Mesothelial cell of epicardium (in vitro differentiated cells): ENCODE data around the gene ZFAND2B. TPM values are rescaled to one million over a fixed set of nuclear protein-coding genes. Genes with fewer than 3 reads are reported as not detected.

Experiments
- DNase-seq, 2 experiments: peaks; one replicate each; pipeline ENCODE4 v3.0.0; 2021; ENCODE audit warnings: low spot score in 2 of 2; ENCODE audit not compliant: unreplicated experiment in 2 of 2
- H3K27ac Mint-ChIP-seq: 2 replicates; pipeline ENCODE4 v1.8.0; 2021; ENCODE audit warnings: mixed read lengths
- H3K27me3 Mint-ChIP-seq: 2 replicates; pipeline ENCODE4 v1.8.0; 2021; ENCODE audit warnings: low read depth, mixed read lengths
- H3K36me3 Mint-ChIP-seq: 2 replicates; pipeline ENCODE4 v1.8.0; 2021; ENCODE audit warnings: mixed read lengths
- H3K4me1 Mint-ChIP-seq: 2 replicates; pipeline ENCODE4 v1.8.0; 2021; ENCODE audit warnings: mixed read lengths
- H3K4me3 Mint-ChIP-seq: 2 replicates; pipeline ENCODE4 v1.8.0; 2021; ENCODE audit warnings: mild to moderate bottlenecking, moderate library complexity, mixed read lengths
- H3K9me3 Mint-ChIP-seq: 2 replicates; pipeline ENCODE4 v1.8.0; 2021; ENCODE audit warnings: mixed read lengths
- CTCF ChIP-seq: fragments of 200-600 bp; sonication (generic); IDR thresholded peaks from one replicate; pipeline ENCODE4 v1.5.0; 2021; ENCODE audit warnings: antibody characterized with exemption; ENCODE audit not compliant: unreplicated experiment
- total RNA-seq: library from RNA; stranded (reverse); gene quantifications from 3 replicates; pipeline ENCODE4 v1.2.1, GENCODE V29; 2021

The ZFAND2B gene
- total RNA-seq, 1 donor from 2014 or later = 29.2 TPM

- no peak overlapping the region for H3K27ac Mint-ChIP-seq
- TF ChIP-seq CTCF = no peak
- no peaks in the 10 kb centered on the region for H3K27me3 Mint-ChIP-seq
- peaks cover 21% of the 10 kb centered on the region for H3K36me3 Mint-ChIP-seq
- no peak for DNase-seq
- H3K9me3 Mint-ChIP-seq = no peaks in the 10 kb centered on the region
- no peak overlapping the region for H3K4me3 Mint-ChIP-seq
- peaks cover 13% of the 10 kb centered on the region for H3K4me1 Mint-ChIP-seq
Measured at GRCh38 chr2:219181531-219181930, 25.1 kb upstream of the ZFAND2B start.

- Mint-ChIP-seq H3K36me3 (peaks cover 21% of the 10 kb centered on the region), H3K4me3 (no peak overlapping the region), H3K9me3 (no peaks in the 10 kb centered on the region), H3K27me3 (no peaks in the 10 kb centered on the region), H3K4me1 (peaks cover 8% of the 10 kb centered on the region), H3K27ac (no peak overlapping the region)
- no peak for TF ChIP-seq CTCF
- DNase-seq = no peak
Measured at GRCh38 chr2:219182331-219183150, 24.0 kb upstream of the ZFAND2B start.

- Mint-ChIP-seq H3K36me3 (peaks cover 21% of the 10 kb centered on the region), H3K4me3 (no peak overlapping the region), H3K4me1 (peaks cover 7% of the 10 kb centered on the region), H3K9me3 (no peaks in the 10 kb centered on the region), H3K27ac (no peak overlapping the region), H3K27me3 (no peaks in the 10 kb centered on the region)
- no peak for TF ChIP-seq CTCF
- no peak for DNase-seq
Measured at GRCh38 chr2:219183151-219183772, 23.3 kb upstream of the ZFAND2B start.

GRCh38 chr2:219184121-219184520 is 22.5 kb upstream of the ZFAND2B start:
- H3K4me1 Mint-ChIP-seq = peaks cover 3% of the 10 kb centered on the region
- no peaks in the 10 kb centered on the region for H3K27me3 Mint-ChIP-seq
- H3K4me3 Mint-ChIP-seq = no peak overlapping the region
- no peaks in the 10 kb centered on the region for H3K9me3 Mint-ChIP-seq
- TF ChIP-seq CTCF = no peak
- H3K36me3 Mint-ChIP-seq = peaks cover 21% of the 10 kb centered on the region
- H3K27ac Mint-ChIP-seq = no peak overlapping the region
- DNase-seq = no peak

- H3K4me1 Mint-ChIP-seq = no peaks in the 10 kb centered on the region
- no peaks in the 10 kb centered on the region for H3K27me3 Mint-ChIP-seq
- no peak for DNase-seq
- no peaks in the 10 kb centered on the region for H3K9me3 Mint-ChIP-seq
- no peak overlapping the region for H3K27ac Mint-ChIP-seq
- no peak for TF ChIP-seq CTCF
- H3K4me3 Mint-ChIP-seq = no peak overlapping the region
- peaks cover 7% of the 10 kb centered on the region for H3K36me3 Mint-ChIP-seq
Measured at GRCh38 chr2:219186754-219187456, 19.7 kb upstream of the ZFAND2B start.
